HepG2 (cell line): ENCODE measurements around the gene MEIOB. TPM values are rescaled to one million over a fixed set of nuclear protein-coding genes. Genes with fewer than 3 reads are reported as not detected.

Source experiments
- ATAC-seq: fragments of 200-7000 bp; cut with Tn5 transposase; 3 replicates; pipeline ENCODE4 v1.9.1; 2020; ENCODE audit warnings: mild to moderate bottlenecking, moderate library complexity
- BruUV-seq: library from RNA; stranded (reverse); fragments of 400-500 nt; replicated peaks from 2 replicates; lab custom pipeline; 2021; lab: Mats Ljungman, UMichigan
- CTCF ChIA-PET: fragments of 300-600 bp; formaldehyde crosslinking; extraction: SDS; loops from one replicate; lab custom pipeline; 2021; ENCODE audit warnings: low total read pairs, inconsistent platforms, low intra/inter-chr PET ratio; lab: Yijun Ruan, JAX
- POLR2A ChIA-PET: fragments of 350-600 bp; sonication (Branson Sonifier 250); formaldehyde crosslinking; loops from one replicate; lab custom pipeline; 2020; ENCODE audit warnings: antibody characterized with exemption, inconsistent platforms; lab: Yijun Ruan, JAX
- DNase-seq: peaks from one replicate; pipeline ENCODE4 v3.0.0-alpha.2; 2015; ENCODE audit warnings: low spot score
- FAIRE-seq: peaks from 3 replicates; lab custom pipeline; 2011; peaks lifted over from hg19 to GRCh38; lab: Jason Lieb, UNC
- H2AFZ ChIP-seq: one replicate; pipeline ENCODE4 v1.6.1; 2011; ENCODE audit warnings: low read length, inconsistent platforms
- H3K27ac ChIP-seq: fragments of 300-600 bp; 3 replicates; pipeline ENCODE4 v1.8.0; 2011; ENCODE audit warnings: mixed run types, mild to moderate bottlenecking, mixed read lengths, low read length, inconsistent platforms; ENCODE audit not compliant: insufficient read depth; ENCODE audit errors: extremely low read length
- H3K27me3 ChIP-seq, 2 experiments: fragments of 200-600 bp in 1 of 2; 2 replicates in 1 of 2; 3 replicates in 1 of 2; pipeline versions ENCODE4 v1.6.0 to v1.8.0; 2011; ENCODE audit warnings: low read length in 2 of 2, mild to moderate bottlenecking in 2 of 2, moderate library complexity in 2 of 2, inconsistent platforms in 1 of 2; ENCODE audit not compliant: insufficient read depth in 2 of 2, control insufficient read depth in 1 of 2
- H3K36me3 ChIP-seq, 2 experiments: fragments of 200-600 bp in 1 of 2; replicated peaks in 1 of 2; 2 replicates in 1 of 2; 3 replicates in 1 of 2; pipeline versions ENCODE4 v1.5.1 to v1.8.0; 2011; ENCODE audit warnings: low read length in 2 of 2, inconsistent platforms in 1 of 2; ENCODE audit not compliant: insufficient read depth in 2 of 2, control insufficient read depth in 1 of 2
- H3K4me1 ChIP-seq: 2 replicates; pipeline ENCODE4 v1.5.1; 2012; ENCODE audit warnings: low read length, inconsistent platforms; ENCODE audit not compliant: insufficient read depth
- H3K4me2 ChIP-seq: 2 replicates; pipeline ENCODE4 v1.6.0; 2011; ENCODE audit warnings: low read depth, low read length, inconsistent platforms
- H3K4me3 ChIP-seq, 3 experiments: fragments of 200-600 bp in 1 of 3; sonication (generic), shearing (Covaris generic) in 1 of 3; replicated peaks in 1 of 3; 2 replicates each; pipeline ENCODE4 v1.5.1; 2011 to 2016; ENCODE audit warnings: low read length in 3 of 3, inconsistent platforms in 2 of 3, low read depth in 2 of 3, mild to moderate bottlenecking in 2 of 3, control low read depth in 1 of 3, mixed read lengths in 1 of 3; ENCODE audit not compliant: insufficient read depth in 1 of 3
- H3K79me2 ChIP-seq: one replicate; pipeline ENCODE4 v1.6.1; 2011; ENCODE audit warnings: low read length, inconsistent platforms; ENCODE audit not compliant: insufficient read depth
- H3K9ac ChIP-seq: 2 replicates; pipeline ENCODE4 v1.6.0; 2011; ENCODE audit warnings: mild to moderate bottlenecking, low read depth, low read length, inconsistent platforms; ENCODE audit not compliant: insufficient read depth
- H3K9me3 ChIP-seq: 2 replicates; pipeline ENCODE4 v1.5.1; 2012; ENCODE audit warnings: mild to moderate bottlenecking, low read length
- H4K20me1 ChIP-seq: 2 replicates; pipeline ENCODE4 v1.6.0; 2011; ENCODE audit warnings: inconsistent platforms, mild to moderate bottlenecking, low read length, moderate library complexity; ENCODE audit not compliant: insufficient read depth
- CHCHD3 ChIP-seq: sonication (generic); formaldehyde crosslinking; IDR thresholded peaks from 2 replicates; pipeline ENCODE4 v1.8.0; 2022; ENCODE audit warnings: mild to moderate bottlenecking, missing genetic modification reagents, moderate library complexity
- E2F2 ChIP-seq: sonication (generic); formaldehyde crosslinking; IDR thresholded peaks from 2 replicates; pipeline ENCODE4 v1.4.0; 2020; ENCODE audit warnings: missing genetic modification reagents, borderline replicate concordance
- GABPB1 ChIP-seq: IDR thresholded peaks from 2 replicates; pipeline ENCODE4 v1.6.1; 2016; ENCODE audit warnings: mild to moderate bottlenecking, missing genetic modification reagents, moderate library complexity, missing compliant biosample characterization
- HNF4A ChIP-seq: sonication (generic); formaldehyde crosslinking; IDR thresholded peaks from 2 replicates; pipeline ENCODE4 v1.4.0; 2020; ENCODE audit warnings: missing genetic modification reagents
- HOXD1 ChIP-seq: sonication (generic); formaldehyde crosslinking; IDR thresholded peaks from 2 replicates; pipeline ENCODE4 v1.5.0; 2020; ENCODE audit warnings: missing genetic modification reagents
- KLF15 ChIP-seq: sonication (generic); formaldehyde crosslinking; IDR thresholded peaks from 2 replicates; pipeline ENCODE4 v1.8.1; 2023; ENCODE audit warnings: borderline replicate concordance, mild to moderate bottlenecking, inconsistent platforms, missing genetic modification reagents, mixed read lengths
- MXI1 ChIP-seq: IDR thresholded peaks from 3 replicates; pipeline ENCODE4 v1.6.1; 2012; ENCODE audit warnings: low read depth, low read length, inconsistent platforms, borderline replicate concordance
- NCOR1 ChIP-seq: fragments of 200-600 bp; sonication (generic); IDR thresholded peaks from 2 replicates; pipeline ENCODE4 v1.7.0; 2017; ENCODE audit warnings: antibody characterized with exemption, low read length, borderline replicate concordance
- SP5 ChIP-seq: IDR thresholded peaks from 2 replicates; pipeline ENCODE4 v1.6.1; 2016; ENCODE audit warnings: low read depth, borderline replicate concordance
- SPEN ChIP-seq: sonication (generic); formaldehyde crosslinking; IDR thresholded peaks from 2 replicates; pipeline ENCODE4 v1.5.1; 2020; ENCODE audit warnings: low read depth, mild to moderate bottlenecking, missing genetic modification reagents
- ZNF121 ChIP-seq: sonication (generic); formaldehyde crosslinking; IDR thresholded peaks from 2 replicates; pipeline ENCODE4 v1.5.0; 2020; ENCODE audit warnings: mild to moderate bottlenecking, missing genetic modification reagents
- ZNF124 ChIP-seq: sonication (generic); formaldehyde crosslinking; IDR thresholded peaks from 2 replicates; pipeline ENCODE4 v1.4.0; 2020; ENCODE audit warnings: missing genetic modification reagents
- ZNF235 ChIP-seq: sonication (generic); formaldehyde crosslinking; IDR thresholded peaks from 2 replicates; pipeline ENCODE4 v1.8.1; 2023; ENCODE audit warnings: mild to moderate bottlenecking, missing genetic modification reagents, borderline replicate concordance
- ZNF260 ChIP-seq: sonication (generic); formaldehyde crosslinking; IDR thresholded peaks from 2 replicates; pipeline ENCODE4 v1.4.0; 2020; ENCODE audit warnings: missing genetic modification reagents, low read depth, mild to moderate bottlenecking, borderline replicate concordance
- ZNF766 ChIP-seq: sonication (generic); formaldehyde crosslinking; IDR thresholded peaks from 2 replicates; pipeline ENCODE4 v1.5.0; 2020; ENCODE audit warnings: missing genetic modification reagents, borderline replicate concordance
- WGBS: methylation state at CpG from one replicate; pipeline ENCODE4 v1.1.6; 2017; ENCODE audit warnings: low lambda C conversion rate; 5-methylcytosine and 5-hydroxymethylcytosine counted together
- in situ Hi-C: cut with HindIII; loops from 2 replicates; pipeline ENCODE4 v1.10.0; 2017; ENCODE audit warnings: low pct_unique_long_range_greater_than_20kb; ENCODE audit not compliant: extremely low pct_ligation_motif_present
- intact Hi-C: fragments of 100-400 bp; cut with micrococcal nuclease; formaldehyde crosslinking; loops from one replicate; pipeline ENCODE4 v1.10.0; 2022; ENCODE audit not compliant: unreplicated experiment
- polyA plus RNA-seq, 8 experiments: library from polyadenylated mRNA; depleted of rRNA in 3 of 8; stranded (reverse) in 7 of 8; unstranded in 1 of 8; fragments of >200 nt; fragmentation: Illumina TruSeq in 4 of 8; extraction: Trizol in 4 of 8; gene quantifications; 2 replicates each; pipeline versions ENCODE4 v1.2.1 to v1.2.3, GENCODE V29; 2011 to 2016; ENCODE audit warnings: low read depth in 4 of 8, missing spikeins in 1 of 8, mixed read lengths in 1 of 8; ENCODE audit not compliant: insufficient read depth in 1 of 8
- total RNA-seq, 5 experiments: library from RNA; depleted of rRNA; stranded (reverse); fragments of >200 nt; fragmentation: Illumina TruSeq; extraction: Trizol; gene quantifications; 2 replicates each; pipeline ENCODE4 v1.2.3, GENCODE V29; 2016; ENCODE audit warnings: low read depth in 1 of 5
- TF ChIP-seq, protein P1 (sequence below): sonication (generic); formaldehyde crosslinking; IDR thresholded peaks from 2 replicates; pipeline ENCODE4 v1.4.0; 2020; ENCODE audit warnings: missing genetic modification reagents

MEIOB gene
- total and polyA plus RNA-seq, 2 of the 13 experiments (the other 11 are each of a cell fraction or from before 2014, with no cell fraction given) = 0.17 TPM; not detected in 1

- peak within 1 kb of the TSS; percentile 84 for H3K9ac ChIP-seq
- 0% methylated on average over 3 of the region's 104 CpGs for WGBS
- H3K79me2 ChIP-seq = peaks cover 62% of the 10 kb centered on the region
- DNase-seq (peak; percentile 88), ATAC-seq (peak; percentile 77), FAIRE-seq (peak; percentile 77)
- peaks cover 5% of the 10 kb centered on the region; the same call in 1 of the 2 replicates for H4K20me1 ChIP-seq
- no peaks in the 10 kb centered on the region for H3K9me3 ChIP-seq
- peak within 1 kb of the TSS; percentile 81 for H3K4me2 ChIP-seq
- H3K4me3 ChIP-seq = peak within 1 kb of the TSS; percentile 72 to 97 (median 92)
- BruUV-seq = no TSS peak
- H3K27ac ChIP-seq = peak within 1 kb of the TSS; percentile 93
- in situ Hi-C loops = no loop called here
- H3K4me1 ChIP-seq = peaks cover 54% of the 10 kb centered on the region
- ChIA-PET POLR2A (interaction anchor here (0.9 to 5.7 kb wide), 16 partner anchors 33 to 328 kb away, joined by 3 to 49 read pairs (median 4); partner anchors contain the start of genes EME2, IFT140, MRPS34 and NME3), CTCF (no interaction called here)
- H3K27me3 ChIP-seq = no peaks in the 10 kb centered on the region; a peak in 1 of 5 replicates
- peaks cover 6 to 10% of the 10 kb centered on the region in 2 experiments; a peak in 4 of 5 replicates for H3K36me3 ChIP-seq
- intact Hi-C loops = loop anchor here (5.0 kb wide), 1 partner anchor 45 kb away; the partner anchor contains the start of genes NUBP2 and SPSB3
- no peak within 1 kb of the TSS for H2AFZ ChIP-seq
- TF ChIP-seq ZNF124 (CRISPR knock-in tag) = peak; percentile 69; the same call in 1 of the 2 replicates
- TF ChIP-seq, protein P1, sequence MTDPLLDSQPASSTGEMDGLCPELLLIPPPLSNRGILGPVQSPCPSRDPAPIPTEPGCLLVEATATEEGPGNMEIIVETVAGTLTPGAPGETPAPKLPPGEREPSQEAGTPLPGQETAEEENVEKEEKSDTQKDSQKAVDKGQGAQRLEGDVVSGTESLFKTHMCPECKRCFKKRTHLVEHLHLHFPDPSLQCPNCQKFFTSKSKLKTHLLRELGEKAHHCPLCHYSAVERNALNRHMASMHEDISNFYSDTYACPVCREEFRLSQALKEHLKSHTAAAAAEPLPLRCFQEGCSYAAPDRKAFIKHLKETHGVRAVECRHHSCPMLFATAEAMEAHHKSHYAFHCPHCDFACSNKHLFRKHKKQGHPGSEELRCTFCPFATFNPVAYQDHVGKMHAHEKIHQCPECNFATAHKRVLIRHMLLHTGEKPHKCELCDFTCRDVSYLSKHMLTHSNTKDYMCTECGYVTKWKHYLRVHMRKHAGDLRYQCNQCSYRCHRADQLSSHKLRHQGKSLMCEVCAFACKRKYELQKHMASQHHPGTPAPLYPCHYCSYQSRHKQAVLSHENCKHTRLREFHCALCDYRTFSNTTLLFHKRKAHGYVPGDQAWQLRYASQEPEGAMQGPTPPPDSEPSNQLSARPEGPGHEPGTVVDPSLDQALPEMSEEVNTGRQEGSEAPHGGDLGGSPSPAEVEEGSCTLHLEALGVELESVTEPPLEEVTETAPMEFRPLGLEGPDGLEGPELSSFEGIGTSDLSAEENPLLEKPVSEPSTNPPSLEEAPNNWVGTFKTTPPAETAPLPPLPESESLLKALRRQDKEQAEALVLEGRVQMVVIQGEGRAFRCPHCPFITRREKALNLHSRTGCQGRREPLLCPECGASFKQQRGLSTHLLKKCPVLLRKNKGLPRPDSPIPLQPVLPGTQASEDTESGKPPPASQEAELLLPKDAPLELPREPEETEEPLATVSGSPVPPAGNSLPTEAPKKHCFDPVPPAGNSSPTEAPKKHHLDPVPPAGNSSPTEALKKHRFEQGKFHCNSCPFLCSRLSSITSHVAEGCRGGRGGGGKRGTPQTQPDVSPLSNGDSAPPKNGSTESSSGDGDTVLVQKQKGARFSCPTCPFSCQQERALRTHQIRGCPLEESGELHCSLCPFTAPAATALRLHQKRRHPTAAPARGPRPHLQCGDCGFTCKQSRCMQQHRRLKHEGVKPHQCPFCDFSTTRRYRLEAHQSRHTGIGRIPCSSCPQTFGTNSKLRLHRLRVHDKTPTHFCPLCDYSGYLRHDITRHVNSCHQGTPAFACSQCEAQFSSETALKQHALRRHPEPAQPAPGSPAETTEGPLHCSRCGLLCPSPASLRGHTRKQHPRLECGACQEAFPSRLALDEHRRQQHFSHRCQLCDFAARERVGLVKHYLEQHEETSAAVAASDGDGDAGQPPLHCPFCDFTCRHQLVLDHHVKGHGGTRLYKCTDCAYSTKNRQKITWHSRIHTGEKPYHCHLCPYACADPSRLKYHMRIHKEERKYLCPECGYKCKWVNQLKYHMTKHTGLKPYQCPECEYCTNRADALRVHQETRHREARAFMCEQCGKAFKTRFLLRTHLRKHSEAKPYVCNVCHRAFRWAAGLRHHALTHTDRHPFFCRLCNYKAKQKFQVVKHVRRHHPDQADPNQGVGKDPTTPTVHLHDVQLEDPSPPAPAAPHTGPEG (CRISPR knock-in tag) = peak; percentile 43
- peak; percentile 48; the same call in 1 of the 2 replicates for TF ChIP-seq NCOR1
- TF ChIP-seq ZNF766 (CRISPR knock-in tag) = peak; percentile 90; the same call in 1 of the 2 replicates
- TF ChIP-seq ZNF235 (CRISPR knock-in tag) = no peak; the same call in 1 of the 2 replicates
- TF ChIP-seq SP5 = peak; percentile 33; the same call in 1 of the 2 replicates
- no peak for TF ChIP-seq E2F2 (CRISPR knock-in tag)
- peak; percentile 86 for TF ChIP-seq HOXD1 (CRISPR knock-in tag)
- TF ChIP-seq MXI1 = peak; percentile 67; the same call in 2 of the 3 replicates
- TF ChIP-seq HNF4A (CRISPR knock-in tag) = peak; percentile 39; the same call in 1 of the 2 replicates
- no peak for TF ChIP-seq CHCHD3 (CRISPR knock-in tag)
- TF ChIP-seq ZNF121 (CRISPR knock-in tag) = peak; percentile 41; the same call in 1 of the 2 replicates
- peak; percentile 99 for TF ChIP-seq SPEN
- no peak for TF ChIP-seq ZNF260 (CRISPR knock-in tag)
- peak; percentile 87 for TF ChIP-seq GABPB1 (CRISPR knock-in tag)
- no peak; the same call in 1 of the 2 replicates for TF ChIP-seq KLF15 (CRISPR knock-in tag)
These were observed 45.0 kb downstream of the MEIOB start, which contains the start of the genes FAHD1 and HAGH for GRCh38 chr16:1826691-1827573. Gene FAHD1 (plus strand): TSS chr16:1827206. CDS start chr16:1827239, 33 bp downstream. Gene HAGH (minus strand): TSS chr16:1826825. CDS start chr16:1826787, 38 bp downstream.
